HTR-8/SVneo (cell line): Measurements from ENCODE around the gene MAP3K9.

Experiments used
- DNase-seq: peaks from one replicate; pipeline ENCODE4 v3.0.0; 2011; ENCODE audit warnings: low spot score, mixed read lengths; ENCODE audit not compliant: insufficient read length
- FAIRE-seq: peaks from 2 replicates; lab custom pipeline; 2011; peaks lifted over from hg19 to GRCh38; lab: Jason Lieb, UNC

The MAP3K9 gene

DNA sequence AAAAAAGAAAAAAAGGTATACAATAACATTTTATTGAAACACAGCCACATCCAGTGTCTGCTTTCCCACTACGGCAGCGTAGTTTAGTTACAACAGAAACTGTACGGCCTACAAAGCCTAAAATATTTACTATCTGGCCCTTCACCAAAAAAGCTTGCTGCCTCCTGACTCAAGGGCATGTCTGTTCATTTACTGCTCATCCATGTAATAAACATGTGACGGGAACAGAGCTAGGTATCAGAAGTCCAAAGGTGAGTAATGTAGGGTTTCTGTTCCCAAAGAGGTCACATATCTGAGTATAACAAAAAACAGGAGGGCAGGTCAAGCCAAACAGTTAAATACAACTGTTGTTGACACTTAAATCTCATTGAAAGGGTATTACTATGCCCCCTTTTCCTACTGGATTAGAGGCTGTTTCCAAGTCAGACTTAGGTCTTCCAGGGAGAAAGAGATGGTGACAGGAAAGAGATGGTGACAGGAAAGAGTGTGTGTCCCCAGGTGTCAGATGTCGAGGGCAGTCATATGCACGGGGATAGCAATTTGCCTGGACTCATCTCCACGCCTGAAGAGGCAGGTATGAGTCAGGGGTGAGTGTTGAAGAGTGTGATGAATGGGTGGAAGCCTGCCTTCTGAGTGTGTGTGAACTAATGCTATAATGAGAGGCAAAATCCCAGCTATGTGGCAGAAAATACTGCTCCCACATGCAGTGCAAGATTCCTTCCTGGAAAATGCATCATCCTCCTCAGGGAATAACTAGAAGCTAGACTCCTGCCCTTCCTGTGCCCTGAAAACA, 77.7 kb downstream of the MAP3K9 start:
- DNase-seq (no peak), FAIRE-seq (peak; percentile 92)

DNA sequence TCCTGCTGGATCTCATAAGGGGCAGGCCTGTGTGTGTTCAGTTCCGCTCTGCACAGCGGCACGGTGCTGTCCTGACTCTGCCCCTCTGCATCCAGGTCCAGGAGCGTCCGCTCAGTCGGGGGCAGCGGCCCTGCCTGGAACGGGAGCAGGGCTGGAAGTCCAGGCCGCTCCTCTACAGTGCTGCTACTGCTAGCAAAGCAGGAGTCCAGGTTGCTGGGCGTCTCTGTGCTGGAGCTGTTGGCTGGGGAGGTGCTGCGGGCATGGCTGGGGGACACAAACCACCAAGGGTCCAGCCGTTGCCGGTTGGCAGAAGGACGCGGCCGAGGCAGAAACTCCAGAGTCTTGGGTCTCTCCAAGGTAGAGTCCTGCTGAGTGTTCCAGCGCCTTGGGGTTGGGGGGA, 78.9 kb downstream of the MAP3K9 start:
- FAIRE-seq (peak; percentile 64), DNase-seq (no peak)

DNA sequence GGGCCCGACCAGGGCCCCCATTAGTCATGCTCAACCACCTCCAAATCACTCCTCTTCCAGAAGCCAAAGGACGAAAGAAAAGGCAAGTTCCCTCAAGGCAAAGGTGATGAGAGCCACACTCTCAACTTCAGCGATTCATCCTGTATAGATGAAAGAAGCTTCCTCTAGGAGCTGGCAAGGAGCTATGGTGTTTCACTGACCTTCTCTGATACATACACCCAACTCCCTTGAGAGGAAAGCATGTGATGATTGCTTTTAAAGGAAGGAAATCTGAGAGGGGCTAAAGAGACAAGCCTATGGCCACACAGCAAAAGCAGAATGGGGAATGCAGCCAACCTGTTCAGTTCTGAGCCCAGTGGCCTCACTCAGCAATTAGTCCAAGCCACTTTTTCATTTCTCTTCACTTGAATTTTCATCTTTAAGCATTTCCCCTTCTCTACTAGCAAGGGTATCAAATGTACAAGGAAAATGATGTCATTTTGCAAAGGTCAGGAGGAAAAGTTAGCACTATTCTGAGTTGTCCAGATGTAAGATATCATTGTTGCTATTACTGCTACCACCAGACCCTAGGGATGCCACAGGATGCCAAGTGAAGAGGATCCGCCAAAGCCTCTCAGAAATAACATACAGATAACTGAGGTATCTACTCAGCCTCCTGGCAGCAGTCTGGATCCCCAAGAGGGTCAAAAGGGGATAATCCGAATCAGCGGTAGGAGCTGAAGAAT, 82.5 kb downstream of the MAP3K9 start:
- no peak for DNase-seq
- peak; percentile 28 for FAIRE-seq

DNA sequence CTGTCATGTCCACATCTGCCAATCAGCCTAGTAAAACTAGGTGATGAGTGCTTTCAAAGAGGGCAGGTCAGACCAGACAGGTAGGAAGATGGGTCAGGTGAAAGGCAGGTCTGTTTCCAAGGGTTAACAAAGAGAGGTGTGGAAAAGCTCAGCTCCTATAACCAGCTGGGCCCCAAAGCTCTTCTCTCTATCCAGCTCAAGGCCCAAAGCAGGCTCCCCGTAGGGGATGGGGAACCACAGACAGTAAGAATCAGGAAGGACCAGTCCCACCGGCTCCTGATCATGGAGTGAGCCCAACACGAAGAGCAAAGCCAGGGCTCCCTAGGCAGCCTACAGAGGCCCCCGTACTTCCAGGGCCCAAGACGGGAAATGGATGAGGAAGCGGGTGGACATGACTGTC, 84.4 kb downstream of the MAP3K9 start:
- peak; percentile 51 for FAIRE-seq
- no peak for DNase-seq

DNA sequence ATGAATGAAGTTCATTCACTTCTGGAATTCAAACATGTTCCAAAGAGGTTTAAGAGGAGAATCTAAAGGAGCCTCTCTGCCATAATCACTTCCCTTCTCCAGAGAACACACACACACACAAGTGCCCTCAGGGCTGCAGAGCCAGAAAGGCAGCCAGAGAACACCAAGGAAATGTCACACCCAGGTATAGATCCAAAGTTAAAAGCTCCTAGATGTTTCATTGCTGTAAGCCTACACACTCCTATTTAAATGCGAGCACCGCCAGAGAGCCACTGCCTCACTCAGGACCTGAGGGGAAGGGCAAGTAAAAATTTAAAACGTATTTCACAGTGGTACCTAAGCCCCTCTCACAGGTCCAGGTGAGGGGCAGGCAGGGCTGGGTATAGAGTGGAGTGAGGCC, 85.2 kb downstream of the MAP3K9 start:
- DNase-seq, result no peak
- FAIRE-seq, result no peak

DNA sequence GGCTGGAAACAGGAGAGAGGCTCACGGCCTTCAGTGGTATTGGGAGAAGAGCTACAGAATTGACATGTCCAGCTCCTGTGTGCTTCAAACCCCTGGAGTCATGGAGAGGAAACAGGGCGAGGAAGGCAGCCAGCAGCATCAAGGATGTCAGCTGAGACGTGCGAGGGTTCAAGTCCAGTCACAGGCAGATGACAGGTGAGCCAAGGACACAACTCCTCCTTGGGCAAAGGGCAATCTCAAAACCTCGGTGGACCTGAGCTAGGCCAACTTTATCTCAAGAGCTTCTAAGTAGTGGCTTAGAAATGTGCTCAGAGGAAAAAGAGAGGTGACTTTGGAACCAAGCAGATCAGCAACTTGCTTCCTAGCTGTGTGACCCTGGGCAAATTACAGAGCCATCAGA, 86.0 kb downstream of the MAP3K9 start:
- FAIRE-seq (peak; percentile 83), DNase-seq (no peak)

DNA sequence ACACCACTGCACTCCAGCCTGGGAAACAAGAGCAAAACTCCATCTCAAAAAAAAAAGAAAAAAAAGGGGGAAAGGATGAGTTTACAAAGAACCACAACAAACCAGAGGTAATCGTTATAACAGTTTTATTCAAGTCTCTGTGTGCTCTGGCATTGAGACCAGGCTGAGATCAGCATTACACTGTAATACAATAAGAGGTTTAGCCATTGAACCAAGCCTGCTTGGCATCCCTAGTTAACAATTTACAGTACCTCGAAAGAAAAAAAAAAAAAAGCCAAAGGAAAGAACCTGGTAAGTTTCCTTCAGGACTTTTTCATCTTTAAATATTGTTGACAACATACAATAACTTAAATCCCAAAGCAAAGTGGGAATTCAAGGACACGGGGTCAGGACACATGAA, 86.9 kb downstream of the MAP3K9 start:
- DNase-seq (no peak), FAIRE-seq (no peak)

DNA sequence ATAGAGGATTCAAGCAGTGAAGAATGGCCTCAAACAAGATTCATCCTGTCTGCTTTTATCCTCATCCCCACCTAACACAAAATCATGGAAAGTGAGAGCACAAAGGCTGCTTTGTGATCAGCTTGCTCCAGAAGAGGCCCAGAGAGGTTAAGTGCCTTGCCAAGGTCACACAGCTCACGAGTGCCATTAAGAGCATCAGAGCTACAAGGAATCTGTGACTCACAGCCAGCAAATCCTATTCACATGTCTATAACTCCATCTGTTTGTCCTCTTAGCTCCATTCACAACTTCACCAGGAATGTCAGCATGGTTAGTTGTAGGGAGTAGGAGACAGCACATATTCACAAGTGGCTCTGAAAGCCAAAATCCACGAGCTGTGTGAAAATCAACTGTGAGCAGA, 87.8 kb downstream of the MAP3K9 start:
- DNase-seq (no peak), FAIRE-seq (peak; percentile 90)

DNA sequence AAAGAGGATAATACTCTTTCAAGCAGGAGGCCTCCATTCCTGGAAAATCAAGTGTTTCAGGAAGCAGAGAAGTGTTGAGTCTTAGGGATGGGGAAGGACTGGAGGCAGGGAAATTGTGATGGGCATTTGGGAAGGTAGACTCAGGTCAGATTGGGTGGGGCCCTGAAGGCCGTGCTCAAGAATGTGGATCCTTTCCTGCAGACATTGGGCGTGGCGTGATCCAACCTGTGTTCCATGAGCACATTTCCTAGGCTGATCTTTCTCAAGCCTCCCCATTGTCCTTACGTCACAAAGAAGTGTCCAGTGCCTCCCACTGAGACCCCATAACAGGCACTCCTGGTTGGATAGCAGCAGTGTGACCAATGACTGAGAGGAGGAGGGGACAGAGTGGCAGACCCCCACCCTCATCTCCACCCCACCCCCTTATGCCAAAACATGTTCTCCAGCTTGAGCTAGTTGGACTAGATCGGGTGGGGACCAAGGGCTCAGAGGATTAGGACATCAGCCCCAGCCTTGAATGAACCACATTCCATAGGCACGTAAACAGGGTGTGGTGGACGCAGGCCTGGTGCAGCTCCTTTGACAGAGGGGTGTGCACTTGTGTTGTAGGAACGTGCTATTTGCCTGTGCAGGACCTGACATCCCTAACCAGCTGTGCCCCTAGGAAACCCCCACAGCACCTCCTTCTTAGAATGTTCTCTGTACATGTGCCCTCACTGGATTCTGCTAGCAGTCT, 90.8 kb downstream of the MAP3K9 start:
- peak; percentile 91 for FAIRE-seq
- DNase-seq, result no peak

DNA sequence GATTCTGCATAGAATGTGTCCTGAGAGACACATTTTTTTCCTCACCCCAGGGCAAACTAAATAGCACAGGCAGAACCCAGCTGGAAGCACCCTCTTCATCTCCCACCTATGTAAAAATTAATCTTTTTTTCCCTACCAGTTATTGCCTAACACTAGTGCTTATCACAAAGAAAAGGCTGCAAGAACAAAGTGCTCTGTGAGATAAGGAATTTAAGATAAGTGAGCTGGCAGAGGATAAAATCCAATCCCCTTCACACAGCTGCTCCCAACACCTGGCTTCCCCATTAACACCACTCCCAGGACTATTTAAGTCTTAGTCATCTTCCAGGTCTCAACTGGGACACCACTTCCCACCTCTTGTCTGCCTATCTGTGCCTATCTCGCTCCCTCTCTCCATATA, 92.4 kb downstream of the MAP3K9 start:
- peak; percentile 60 for FAIRE-seq

DNA sequence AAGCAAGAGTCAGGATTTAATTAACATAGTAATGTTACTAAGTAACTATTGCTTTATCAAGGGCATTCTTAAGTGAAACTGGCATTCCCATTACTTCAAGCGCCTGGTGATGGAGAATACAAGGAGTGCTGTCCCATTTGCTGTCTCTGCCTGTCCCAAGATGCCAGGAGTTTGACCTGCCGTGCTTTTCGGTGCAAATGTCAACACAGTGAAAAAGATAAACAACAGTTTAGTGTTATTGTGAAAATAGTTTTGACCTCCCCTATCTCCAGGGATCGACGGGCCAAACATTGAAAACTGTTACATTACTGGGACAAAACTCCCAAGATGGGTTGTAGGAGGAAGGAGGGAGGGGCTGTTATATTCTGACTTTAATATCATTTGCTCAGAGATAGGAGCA, 92.8 kb downstream of the MAP3K9 start:
- FAIRE-seq, result peak; percentile 87
- no peak for DNase-seq

More for the DNA sequence above, 92.4 kb downstream of the MAP3K9 start:
- DNase-seq, result no peak

DNA sequence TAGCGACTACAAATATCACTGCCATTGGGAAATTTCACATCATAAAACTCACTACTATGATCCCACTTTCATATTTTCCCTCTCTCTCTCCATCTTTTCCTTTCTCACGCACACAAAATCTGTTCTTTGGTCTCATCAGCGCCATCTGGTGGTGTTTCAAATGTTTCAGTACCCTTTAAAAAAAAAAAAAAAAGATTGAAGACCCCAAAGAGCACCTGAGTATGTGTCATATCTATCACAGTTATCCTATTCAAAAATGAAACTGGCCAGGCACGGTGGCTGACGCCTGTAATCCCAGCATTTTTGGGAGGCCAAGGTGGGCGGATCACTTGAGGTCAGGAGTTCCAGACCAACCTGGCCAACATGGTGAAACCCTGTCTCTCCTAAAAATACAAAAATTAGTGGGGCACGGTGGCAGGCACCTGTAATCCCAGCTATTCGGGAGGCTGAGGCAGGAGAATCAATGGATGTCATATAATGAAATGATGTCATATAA, 95.2 kb downstream of the MAP3K9 start:
- FAIRE-seq, result peak; percentile 26
- peak; percentile 88 for DNase-seq

DNA sequence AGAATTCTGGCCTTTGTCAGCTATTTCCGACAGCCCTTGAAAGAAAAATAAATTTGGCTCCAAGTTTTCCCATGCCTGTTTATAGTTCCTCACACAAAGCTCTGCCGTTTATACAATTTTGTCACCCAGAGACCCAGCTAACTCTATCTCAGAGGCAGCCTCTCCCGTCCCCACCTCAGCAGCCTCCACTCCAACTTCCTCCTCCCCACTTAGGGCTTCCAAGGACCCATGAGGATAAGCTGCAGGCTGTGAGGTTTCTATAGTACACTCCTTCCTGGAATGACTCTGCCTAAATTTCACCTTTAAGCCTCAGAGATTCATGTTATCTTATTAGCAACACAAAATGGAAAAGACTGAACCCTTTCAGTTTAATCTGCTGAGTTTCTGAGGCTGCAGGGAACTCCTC, 95.8 kb downstream of the MAP3K9 start:
- DNase-seq (no peak), FAIRE-seq (peak; percentile 4)

DNA sequence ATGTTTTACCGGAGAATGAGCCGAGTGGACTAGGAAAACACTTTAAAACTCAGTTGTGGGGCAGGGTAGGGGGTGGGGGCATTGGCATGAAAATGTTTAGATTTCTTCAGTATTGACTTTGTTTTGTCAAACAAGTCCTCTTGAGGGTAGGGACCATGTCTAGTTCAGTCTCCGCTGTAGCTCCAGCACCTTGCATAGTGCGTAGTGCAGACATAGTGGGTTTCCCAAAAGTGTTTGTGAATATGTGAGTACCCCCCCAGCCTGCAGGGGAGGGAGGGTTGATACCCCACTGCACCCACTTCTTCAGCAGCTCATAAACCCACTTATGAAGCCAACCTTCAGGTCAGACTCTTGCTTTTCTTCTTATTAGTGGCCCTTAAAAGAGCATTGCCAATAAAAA, 96.2 kb downstream of the MAP3K9 start:
- FAIRE-seq (no peak), DNase-seq (no peak)

DNA sequence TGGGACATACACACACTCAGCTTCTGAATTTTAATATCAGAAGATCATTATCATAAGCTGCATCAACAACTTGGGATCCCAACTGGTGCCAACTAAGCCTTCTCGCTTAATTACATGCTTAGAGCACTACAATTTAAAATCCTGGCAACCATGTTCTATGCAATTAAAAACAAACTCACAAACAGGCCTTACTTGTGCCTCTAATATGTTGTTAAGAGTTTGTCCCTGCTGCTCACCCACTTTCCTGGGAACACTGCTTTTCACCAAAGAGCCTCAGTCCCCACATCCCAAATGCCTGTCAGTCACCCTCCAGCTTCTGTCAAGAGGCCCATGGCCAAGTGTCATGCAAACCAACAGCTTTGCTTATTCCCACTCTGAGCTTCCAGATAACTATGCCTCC, 97.9 kb downstream of the MAP3K9 start:
- FAIRE-seq, result peak; percentile 52

DNA sequence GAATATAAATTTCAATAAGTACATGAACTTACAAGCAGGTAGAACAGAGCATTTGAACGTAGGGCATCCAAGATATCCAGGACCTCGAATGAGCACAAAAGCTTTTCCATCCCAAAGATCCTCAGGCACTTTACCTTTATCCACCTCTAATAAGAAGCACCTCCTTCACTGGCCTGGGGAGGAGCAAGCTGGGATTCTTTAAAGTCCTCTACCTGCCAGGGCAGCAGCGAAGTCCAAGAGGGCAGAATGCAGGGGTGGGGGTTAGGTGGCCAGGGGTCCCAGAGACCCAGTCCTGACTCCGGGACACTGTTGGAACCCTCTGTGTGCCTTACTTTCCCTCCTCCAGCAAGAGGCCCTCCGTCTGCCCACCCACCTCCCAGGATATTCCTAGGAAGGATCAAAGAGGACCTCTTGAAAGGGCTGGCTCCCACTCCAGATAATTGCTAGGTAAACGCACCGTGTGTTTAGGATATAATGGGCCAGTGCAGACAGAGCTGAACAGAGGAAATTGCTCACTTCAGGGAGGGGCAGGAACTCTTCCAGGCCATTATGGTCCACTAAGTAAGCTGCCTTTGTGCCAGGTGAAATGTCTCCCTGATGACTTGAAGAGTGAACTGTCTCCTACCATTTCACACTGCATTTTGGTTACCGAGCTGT, 99.5 kb downstream of the MAP3K9 start:
- DNase-seq (no peak), FAIRE-seq (peak; percentile 92)

More for the DNA sequence above, 97.9 kb downstream of the MAP3K9 start:
- no peak for DNase-seq

DNA sequence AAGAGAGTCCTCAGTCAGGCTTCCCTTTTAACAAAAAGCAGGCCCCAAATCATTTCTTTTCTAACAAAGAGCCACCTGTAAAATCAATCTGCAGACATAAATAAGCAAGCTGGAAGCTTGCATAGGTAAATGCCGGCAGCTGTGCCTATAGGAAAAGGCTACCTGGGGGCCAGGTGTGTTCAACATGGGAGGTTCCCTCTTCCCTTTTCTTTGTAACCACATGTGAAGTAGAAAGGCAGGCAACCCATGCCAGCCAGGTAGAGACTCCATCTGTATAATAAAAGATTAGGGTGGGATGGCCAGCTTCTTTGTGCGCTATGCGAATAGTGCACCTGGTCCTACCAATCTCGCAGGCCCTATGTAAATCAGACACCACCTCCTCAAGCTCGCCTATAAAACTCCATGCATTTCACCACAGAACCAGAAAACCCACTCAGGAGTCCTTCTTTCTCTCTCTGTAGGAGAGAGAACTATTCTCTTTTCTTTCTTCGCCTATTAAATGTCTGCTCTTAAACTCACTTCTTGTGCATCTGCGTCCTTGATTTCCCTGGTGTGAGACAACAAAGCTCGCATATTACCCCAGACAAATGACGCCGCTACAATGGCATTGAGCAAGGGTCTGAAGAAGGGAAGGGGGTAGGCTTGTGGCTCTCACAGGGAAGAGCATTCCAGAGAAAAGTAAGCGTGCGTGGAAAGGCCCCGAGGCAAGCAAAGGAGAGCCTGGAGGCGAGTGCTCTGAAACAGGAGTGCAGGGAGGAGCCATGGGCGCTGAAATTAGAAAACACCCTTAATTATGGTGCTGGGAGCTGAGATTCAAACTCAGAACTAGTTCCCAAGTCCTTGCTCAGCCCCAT, 100.4 kb downstream of the MAP3K9 start:
- no peak for DNase-seq
- FAIRE-seq, result no peak

DNA sequence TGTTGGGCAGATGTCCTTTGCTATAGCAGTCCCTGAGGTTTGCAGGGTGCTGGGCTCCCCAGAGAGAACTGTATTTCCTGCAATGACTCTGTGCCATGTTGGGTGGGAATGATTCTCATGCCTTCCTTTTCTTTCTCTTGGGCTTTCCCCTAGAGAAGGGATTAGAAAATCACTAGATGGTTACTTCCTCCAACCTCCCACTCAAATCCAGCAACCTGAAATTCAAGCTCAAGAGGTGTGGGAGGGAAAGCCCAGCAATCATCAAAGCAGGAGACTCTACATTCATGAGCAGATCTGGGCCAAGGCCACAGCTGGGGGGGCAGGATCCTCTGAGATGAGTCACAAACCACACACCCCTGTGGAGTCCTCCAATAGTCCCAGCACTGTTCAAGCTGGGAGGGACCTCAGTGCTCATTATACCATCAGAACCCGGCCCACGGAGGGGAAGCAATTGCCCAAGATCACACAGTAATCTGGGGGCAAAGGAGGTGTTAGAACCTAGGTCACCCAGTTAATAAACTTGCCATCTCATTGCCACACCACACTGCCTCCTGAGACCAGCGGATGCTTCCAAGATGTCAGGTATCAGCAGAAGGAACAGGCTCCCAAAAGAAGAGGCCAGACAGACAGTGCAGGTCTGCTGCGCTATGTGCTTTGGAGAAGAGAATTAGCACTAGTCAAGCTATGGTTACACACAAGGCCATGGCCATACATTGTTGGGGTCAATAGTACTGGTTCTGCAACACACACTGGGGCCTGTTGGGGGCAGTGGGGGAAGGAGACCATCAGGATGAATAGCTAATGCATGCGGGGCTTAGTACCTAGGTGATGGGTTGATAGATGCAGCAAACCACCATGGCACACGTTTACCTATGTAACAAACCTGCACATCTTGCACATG, 101.9 kb downstream of the MAP3K9 start:
- peak; percentile 96 for FAIRE-seq
- peak; percentile 75 for DNase-seq
